ENCODE results near the gene USP37. TPM values are rescaled to one million over a fixed set of nuclear protein-coding genes. Genes with fewer than 3 reads are reported as not detected.

Gene USP37
- total and polyA plus RNA-seq, 2 of the 13 experiments (the other 11 are each of a cell fraction or from before 2014, with no cell fraction given): 6.5 to 30.6 TPM

- TF ChIP-seq GPBP1L1 (CRISPR knock-in tag; IDR thresholded peaks at IDR 0.05): no peak
- peak; percentile 73; the same call in 1 of the 2 replicates for TF ChIP-seq PBX3 (CRISPR knock-in tag; IDR thresholded peaks at IDR 0.05; ENCODE audit: borderline replicate concordance)
- peak; percentile 93 for TF ChIP-seq ZNF598 (CRISPR knock-in tag; IDR thresholded peaks at IDR 0.05; ENCODE audit: borderline replicate concordance)
- TF ChIP-seq TEAD2 (CRISPR knock-in tag; IDR thresholded peaks at IDR 0.05): peak; percentile 81; the same call in 1 of the 2 replicates
- peak; percentile 96; the same call in 1 of the 2 replicates for TF ChIP-seq ZNF414 (CRISPR knock-in tag; IDR thresholded peaks at IDR 0.05)
- TF ChIP-seq ZNF281 (CRISPR knock-in tag; IDR thresholded peaks at IDR 0.05; ENCODE audit: borderline replicate concordance): 0 out of 2 replicates have a peak, but pooled peaks have one; percentile 57
- peak; percentile 56 for TF ChIP-seq MTF1 (CRISPR knock-in tag; IDR thresholded peaks at IDR 0.05)
- peak; percentile 83; the same call in 1 of the 2 replicates for TF ChIP-seq MAF1 (CRISPR knock-in tag; IDR thresholded peaks at IDR 0.05; ENCODE audit: borderline replicate concordance)
- peak; percentile 97 for TF ChIP-seq ZMYM2 (CRISPR knock-in tag; IDR thresholded peaks at IDR 0.05)
- peak; percentile 98 for TF ChIP-seq ZFX (CRISPR knock-in tag; IDR thresholded peaks at IDR 0.05; ENCODE audit: low read depth)
- no peak; the same call in 1 of the 2 replicates for TF ChIP-seq ZNF546 (CRISPR knock-in tag; conservative IDR thresholded peaks at IDR 0.05)
- TF ChIP-seq ZBTB4 (CRISPR knock-in tag; IDR thresholded peaks at IDR 0.05; ENCODE audit: borderline replicate concordance): peak; percentile 90; the same call in 1 of the 2 replicates
- peak; percentile 83; the same call in 1 of the 2 replicates for TF ChIP-seq TOE1 (CRISPR knock-in tag; IDR thresholded peaks at IDR 0.05)
- no peak for TF ChIP-seq MAFK (conservative IDR thresholded peaks at IDR 0.05 in 1 of 2, IDR thresholded peaks at IDR 0.05 in 1 of 2; ENCODE audit: low read length in 2 of 2)
- TF ChIP-seq NRL (CRISPR knock-in tag; IDR thresholded peaks at IDR 0.05; ENCODE audit: borderline replicate concordance): peak; percentile 86
- TF ChIP-seq SPEN (CRISPR knock-in tag; IDR thresholded peaks at IDR 0.05; ENCODE audit: low read depth): peak; percentile 94
- TF ChIP-seq TBL1XR1 (IDR thresholded peaks at IDR 0.05; ENCODE audit: borderline replicate concordance, low read length, partially characterized antibody): peak; percentile 73
Observed at GRCh38 chr2:218568190-218569037, at the start of gene USP37, which contains the start of gene CNOT9 (continued).

All from HepG2 (cell line).